Measurements from ENCODE around the gene METRN.

The METRN gene

DNA sequence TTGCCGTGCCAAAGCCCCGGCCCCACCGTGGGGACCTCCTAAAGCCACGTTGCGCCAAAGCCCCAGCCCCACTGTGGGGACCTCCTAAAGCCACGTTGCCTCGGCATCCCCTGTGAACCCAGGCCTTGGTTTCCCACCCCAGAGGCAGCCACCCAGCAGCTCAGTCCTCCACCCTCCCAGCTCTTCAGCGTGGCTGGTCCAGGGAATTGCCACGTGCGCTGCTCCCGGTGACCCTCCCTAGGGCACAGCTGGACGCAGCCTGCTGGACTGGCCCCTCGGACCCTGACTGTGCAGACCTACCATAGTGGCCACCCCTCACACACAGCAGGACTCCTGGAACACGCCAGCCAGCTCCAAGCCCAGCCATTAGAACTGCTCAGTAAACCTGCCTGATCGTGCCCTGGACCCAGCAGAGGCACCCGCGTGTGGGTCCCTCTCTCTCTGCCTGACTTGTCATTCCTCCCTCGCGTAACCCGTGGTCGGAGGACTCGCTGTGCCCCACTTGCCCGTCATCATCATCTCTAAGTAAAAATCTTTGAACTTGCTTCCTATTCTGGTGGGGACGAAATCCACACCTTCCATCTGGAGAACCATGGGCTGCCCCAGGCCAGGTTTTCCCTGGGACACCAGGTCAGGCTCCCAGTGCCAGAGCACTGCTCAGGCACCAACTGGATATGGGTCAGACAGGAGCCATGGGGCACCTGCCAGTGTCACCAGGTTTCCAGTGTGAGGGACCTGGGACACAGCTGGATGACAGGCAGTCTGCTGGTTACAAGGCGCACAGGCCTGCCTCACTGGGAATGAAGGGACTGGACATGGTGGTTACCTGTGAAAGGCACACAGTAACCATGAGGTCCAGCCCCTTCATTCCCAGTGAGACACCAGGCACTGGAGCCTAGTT is 20.3 kb downstream of the METRN start:
- Histone ChIP-seq H3K27me3 (ENCODE audit: insufficient read depth, poor library complexity, severe bottlenecking) (no peaks in the 10 kb centered on the region), H3K27ac (ENCODE audit: poor library complexity, severe bottlenecking) (no peak overlapping the region), H3K4me1 (ENCODE audit: insufficient read depth, poor library complexity, severe bottlenecking) (no peaks in the 10 kb centered on the region), H3K36me3 (ENCODE audit: low read depth) (peaks cover 35% of the 10 kb centered on the region), H3K9me3 (ENCODE audit: severe bottlenecking) (no peaks in the 10 kb centered on the region), H3K4me3 (ENCODE audit: severe bottlenecking) (no peak overlapping the region)
- peak; percentile 54 for DNase-seq (ENCODE audit: low spot score)
- TF ChIP-seq, protein P1, sequence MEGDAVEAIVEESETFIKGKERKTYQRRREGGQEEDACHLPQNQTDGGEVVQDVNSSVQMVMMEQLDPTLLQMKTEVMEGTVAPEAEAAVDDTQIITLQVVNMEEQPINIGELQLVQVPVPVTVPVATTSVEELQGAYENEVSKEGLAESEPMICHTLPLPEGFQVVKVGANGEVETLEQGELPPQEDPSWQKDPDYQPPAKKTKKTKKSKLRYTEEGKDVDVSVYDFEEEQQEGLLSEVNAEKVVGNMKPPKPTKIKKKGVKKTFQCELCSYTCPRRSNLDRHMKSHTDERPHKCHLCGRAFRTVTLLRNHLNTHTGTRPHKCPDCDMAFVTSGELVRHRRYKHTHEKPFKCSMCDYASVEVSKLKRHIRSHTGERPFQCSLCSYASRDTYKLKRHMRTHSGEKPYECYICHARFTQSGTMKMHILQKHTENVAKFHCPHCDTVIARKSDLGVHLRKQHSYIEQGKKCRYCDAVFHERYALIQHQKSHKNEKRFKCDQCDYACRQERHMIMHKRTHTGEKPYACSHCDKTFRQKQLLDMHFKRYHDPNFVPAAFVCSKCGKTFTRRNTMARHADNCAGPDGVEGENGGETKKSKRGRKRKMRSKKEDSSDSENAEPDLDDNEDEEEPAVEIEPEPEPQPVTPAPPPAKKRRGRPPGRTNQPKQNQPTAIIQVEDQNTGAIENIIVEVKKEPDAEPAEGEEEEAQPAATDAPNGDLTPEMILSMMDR (IDR thresholded peaks at IDR 0.05; ENCODE audit: poor library complexity, severe bottlenecking), result no peak
- ATAC-seq (ENCODE audit: low read depth), result no peak

DNA sequence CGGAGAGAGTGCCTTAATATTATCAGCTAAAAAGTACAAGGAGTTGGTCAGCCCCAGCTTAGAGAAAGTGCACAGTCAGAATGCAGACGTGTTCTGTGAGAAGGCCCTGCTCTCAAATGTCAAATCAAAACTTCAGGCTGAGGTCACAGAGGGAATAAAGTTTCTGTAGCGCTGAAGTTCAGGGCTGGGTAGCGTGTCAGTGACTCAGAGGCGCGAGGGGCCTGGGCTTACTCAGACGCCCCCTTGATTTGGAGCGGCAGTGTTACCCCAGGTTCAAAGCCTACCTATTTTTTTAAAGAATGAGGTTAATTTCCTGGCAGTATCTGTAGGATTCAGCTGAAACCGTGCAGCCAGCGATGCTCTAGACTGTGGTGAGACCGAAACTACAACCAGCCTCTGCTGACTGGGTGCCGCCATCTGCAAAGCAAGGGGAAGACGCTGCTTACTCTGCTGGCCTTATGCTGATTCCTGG is 21.1 kb downstream of the METRN start:
- no peak for ATAC-seq (ENCODE audit: low read depth)
- Histone ChIP-seq H3K36me3 (ENCODE audit: low read depth) (peaks cover 35% of the 10 kb centered on the region), H3K9me3 (ENCODE audit: severe bottlenecking) (no peaks in the 10 kb centered on the region), H3K27ac (ENCODE audit: poor library complexity, severe bottlenecking) (no peak overlapping the region), H3K4me3 (ENCODE audit: severe bottlenecking) (no peak overlapping the region), H3K4me1 (ENCODE audit: insufficient read depth, poor library complexity, severe bottlenecking) (no peaks in the 10 kb centered on the region), H3K27me3 (ENCODE audit: insufficient read depth, poor library complexity, severe bottlenecking) (no peaks in the 10 kb centered on the region)
- TF ChIP-seq, protein P1 (IDR thresholded peaks at IDR 0.05; ENCODE audit: poor library complexity, severe bottlenecking), result no peak
- no peak for DNase-seq (ENCODE audit: low spot score)

DNA sequence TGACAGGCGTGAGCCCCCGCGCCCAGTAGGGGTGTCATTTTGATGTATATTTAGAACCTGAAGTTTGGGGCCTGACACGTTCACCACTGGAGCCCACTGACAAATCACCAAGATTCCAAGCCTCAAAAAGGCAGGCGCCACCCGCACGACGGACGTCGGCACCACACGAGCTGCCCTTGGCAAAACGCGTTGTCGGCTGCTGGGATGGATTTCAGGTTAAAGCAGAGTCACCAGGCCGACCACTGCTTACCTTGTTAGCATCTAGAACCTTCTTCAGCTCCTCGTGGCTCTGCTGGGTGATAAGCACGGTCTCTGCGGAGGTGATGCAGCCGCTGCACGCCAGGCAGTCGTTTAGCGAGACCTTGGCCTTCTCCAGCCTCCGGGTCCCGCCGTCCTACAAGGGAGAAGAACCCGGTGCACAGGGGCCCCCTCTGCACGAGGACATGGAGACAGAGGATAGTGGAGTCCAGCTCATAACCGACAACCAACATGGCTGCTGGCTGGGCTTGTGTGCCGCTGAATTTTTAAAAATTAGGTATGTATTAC is 22.1 kb downstream of the METRN start:
- H3K36me3 ChIP-seq (ENCODE audit: low read depth), result peaks cover 33% of the 10 kb centered on the region
- DNase-seq (ENCODE audit: low spot score) (peak; percentile 62), ATAC-seq (ENCODE audit: low read depth) (no peak)
- H3K27ac ChIP-seq (ENCODE audit: poor library complexity, severe bottlenecking), result peak overlapping the region; percentile 22
- no peaks in the 10 kb centered on the region for H3K27me3 ChIP-seq (ENCODE audit: insufficient read depth, poor library complexity, severe bottlenecking)
- TF ChIP-seq, protein P1 (IDR thresholded peaks at IDR 0.05; ENCODE audit: poor library complexity, severe bottlenecking), result no peak
- no peak overlapping the region for H3K4me3 ChIP-seq (ENCODE audit: severe bottlenecking)
- H3K9me3 ChIP-seq (ENCODE audit: severe bottlenecking), result no peaks in the 10 kb centered on the region
- H3K4me1 ChIP-seq (ENCODE audit: insufficient read depth, poor library complexity, severe bottlenecking), result no peaks in the 10 kb centered on the region

DNA sequence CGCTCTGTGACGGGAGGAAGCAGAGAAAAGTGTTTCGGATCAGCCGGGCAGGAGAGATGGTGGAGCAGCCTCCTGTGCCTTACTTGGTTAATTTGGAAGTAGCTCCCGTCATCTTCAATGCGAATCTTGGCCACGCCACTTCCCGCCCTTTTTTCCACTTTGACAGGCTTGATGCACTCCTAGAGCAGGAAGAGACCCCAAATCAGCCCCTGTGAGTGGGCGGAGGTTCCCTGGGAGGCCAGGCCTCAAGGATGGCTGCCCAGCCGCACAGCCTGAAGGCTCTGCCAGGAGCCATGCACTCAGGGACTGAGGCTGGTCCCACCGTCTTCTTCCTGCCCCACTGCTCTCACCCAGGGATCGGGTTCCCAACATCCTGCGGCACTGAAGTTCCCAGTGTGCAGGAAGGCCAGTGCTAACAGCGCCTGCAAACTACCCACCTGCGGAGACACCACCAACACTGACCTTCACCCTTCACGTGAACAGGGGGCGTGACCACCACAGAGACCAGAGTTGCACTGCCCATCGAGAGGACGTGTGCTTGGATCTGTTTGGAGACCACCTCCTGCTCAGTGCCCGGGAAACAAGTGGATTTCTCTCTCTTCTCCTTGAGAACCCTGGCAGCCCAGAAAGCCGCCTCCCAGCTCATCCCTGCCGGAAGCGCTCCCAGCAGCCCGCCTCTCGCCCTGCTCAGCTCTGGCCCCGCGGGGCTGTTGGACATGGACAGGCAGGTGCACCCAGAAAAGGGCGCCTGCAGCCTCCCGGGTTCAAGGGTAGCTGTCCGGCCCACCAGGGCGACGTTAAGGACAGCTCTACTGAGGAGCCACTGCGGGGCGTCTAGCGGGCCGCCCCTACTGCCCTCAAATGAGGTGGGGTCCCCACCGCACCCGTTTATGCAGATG is 24.9 kb downstream of the METRN start:
- peak overlapping the region; percentile 37 for H3K27ac ChIP-seq (ENCODE audit: poor library complexity, severe bottlenecking)
- H3K36me3 ChIP-seq (ENCODE audit: low read depth), result peaks cover 22% of the 10 kb centered on the region; the same call in 1 of the 2 replicates
- no peaks in the 10 kb centered on the region for H3K4me1 ChIP-seq (ENCODE audit: insufficient read depth, poor library complexity, severe bottlenecking)
- peak; percentile 14; the same call in 2 of the 3 replicates for ATAC-seq (ENCODE audit: low read depth)
- DNase-seq (ENCODE audit: low spot score), result no peak
- no peaks in the 10 kb centered on the region for H3K9me3 ChIP-seq (ENCODE audit: severe bottlenecking)
- TF ChIP-seq, protein P1 (IDR thresholded peaks at IDR 0.05; ENCODE audit: poor library complexity, severe bottlenecking), result no peak
- no peaks in the 10 kb centered on the region for H3K27me3 ChIP-seq (ENCODE audit: insufficient read depth, poor library complexity, severe bottlenecking)
- peak overlapping the region; percentile 86 for H3K4me3 ChIP-seq (ENCODE audit: severe bottlenecking)
